NCI-H187 treated with DMSO at 0.1 percent for 48 hours (cell line): ENCODE measurements around the gene SLC25A46.
"Not testable (repeated sequence)": the region's sequence is repeated elsewhere in the genome, so short reads cannot be mapped to it uniquely, and the experiment has no call there.

Experiments used
- DNase-seq: peaks from one replicate; lab custom pipeline; 2025; lab: John Stamatoyannopoulos, UW

Gene SLC25A46

GRCh38 chr5:110738812-110739651 is at the start of gene SLC25A46:
Gene SLC25A46, plus strand, starts transcription at chr5:110739007. Its CDS starts 113 bp downstream, at chr5:110739120.
- peak; percentile 49 for DNase-seq

- not testable (repeated sequence) for DNase-seq
These were observed 48.2 kb upstream of the SLC25A46 start for GRCh38 chr5:110690587-110690986.

- not testable (repeated sequence) for DNase-seq
These were observed 46.1 kb upstream of the SLC25A46 start for GRCh38 chr5:110692669-110693068.

DNA sequence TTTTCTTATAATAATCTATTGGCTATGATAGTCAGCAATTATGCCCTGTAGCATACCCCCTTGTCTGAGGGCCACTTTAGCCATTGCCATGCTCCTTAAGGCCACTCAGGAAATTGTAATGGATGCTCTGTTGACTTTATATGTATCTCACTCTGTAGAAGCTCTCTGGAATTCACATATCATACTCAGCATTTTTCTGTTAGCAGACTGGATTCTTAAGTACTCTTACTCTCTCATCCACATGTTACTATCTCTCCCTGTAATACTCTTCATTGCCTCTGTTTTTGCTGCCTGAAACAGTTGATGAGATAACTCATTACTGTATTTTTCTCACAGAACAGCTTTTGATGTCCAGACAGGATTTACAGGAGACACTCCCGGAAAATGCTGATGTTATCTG is 36.5 kb upstream of the SLC25A46 start:
- no peak for DNase-seq

DNA sequence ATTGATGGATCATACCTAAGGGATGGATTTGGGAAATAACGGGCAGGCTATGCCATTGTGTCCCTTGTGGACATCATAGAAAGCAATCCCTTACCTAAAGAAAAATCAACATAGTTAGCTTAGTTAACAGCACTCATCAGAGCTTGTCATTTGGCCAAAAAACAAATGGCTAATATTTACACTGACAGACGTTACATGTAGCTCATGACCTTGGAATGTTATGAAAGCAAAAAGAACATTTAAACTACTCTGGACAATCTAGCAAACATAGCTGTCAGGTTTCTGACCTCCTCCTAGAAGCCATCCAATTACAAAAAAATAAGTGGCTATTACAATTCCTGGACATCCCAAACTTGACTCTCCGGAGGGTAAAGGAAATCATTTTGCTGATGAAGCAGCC is 36.1 kb upstream of the SLC25A46 start:
- no peak for DNase-seq

DNA sequence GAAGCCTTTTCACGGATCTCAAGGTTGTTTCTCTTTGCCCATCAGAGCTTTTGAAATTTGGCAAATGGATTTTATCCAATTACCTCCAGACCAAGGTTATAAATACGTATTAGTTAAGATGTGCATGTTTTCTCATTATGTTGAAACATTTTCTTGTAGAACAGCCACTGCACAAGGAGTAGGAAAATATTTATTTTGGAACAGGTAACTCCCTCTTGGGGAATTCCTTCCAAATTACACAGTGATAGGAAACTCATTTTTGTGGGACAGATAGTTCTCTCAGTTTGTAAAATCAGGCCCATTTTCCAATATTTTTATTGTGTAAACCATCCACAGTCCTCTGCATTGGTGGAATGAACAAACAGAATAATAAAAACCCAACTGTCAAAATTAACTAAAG is 35.3 kb upstream of the SLC25A46 start:
- DNase-seq: no peak

GRCh38 chr5:110705349-110705748 is 33.5 kb upstream of the SLC25A46 start:
- DNase-seq: no peak

DNA sequence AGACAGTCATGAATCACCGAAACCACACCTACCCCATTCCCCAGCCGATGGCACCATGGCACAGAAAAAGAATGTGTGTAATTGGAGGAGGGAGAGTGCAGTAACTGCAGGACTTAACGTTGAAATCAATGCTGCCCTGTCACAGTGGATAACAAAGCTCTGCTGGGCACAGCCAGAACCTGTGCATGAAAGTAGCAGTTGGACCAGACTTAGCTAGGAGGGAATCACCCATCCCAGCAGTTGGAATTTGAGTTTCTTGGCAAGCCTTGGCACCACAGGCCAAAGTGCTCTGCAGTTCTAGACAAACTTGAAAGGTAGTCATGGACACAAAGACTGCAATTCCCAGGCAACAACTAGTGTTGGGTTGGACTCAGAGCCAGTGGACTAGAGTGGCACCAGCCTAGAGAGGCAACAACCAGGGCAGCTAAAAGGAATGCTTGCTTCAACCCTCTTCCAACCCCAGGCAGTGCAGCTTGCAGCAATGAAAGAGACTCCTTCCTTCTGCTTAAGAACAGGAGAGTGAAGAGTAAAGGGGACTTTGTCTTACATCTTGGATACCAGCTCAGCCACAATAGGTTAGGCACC is 31.5 kb upstream of the SLC25A46 start:
- DNase-seq: no peak

- DNase-seq: no peak
These were observed 22.3 kb upstream of the SLC25A46 start for GRCh38 chr5:110716247-110717245.

DNA sequence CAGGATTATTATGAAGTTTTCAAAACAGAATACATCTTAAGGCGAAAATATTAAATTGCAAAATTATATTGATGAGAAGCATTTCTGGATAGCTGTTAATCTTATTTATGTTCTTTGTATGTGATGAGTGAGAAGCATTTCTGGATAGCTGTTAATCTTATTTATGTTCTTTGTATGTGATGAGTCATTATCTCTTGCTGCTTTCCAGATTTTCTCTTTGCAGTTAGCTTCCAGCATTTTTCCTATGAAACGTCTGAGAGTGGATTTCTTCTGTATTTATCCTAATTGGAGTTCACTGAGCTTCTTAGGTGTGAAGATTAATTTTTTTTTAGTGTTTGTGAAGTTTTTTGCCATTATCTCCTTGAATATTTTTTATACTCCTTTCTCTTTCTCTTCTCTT is 20.5 kb upstream of the SLC25A46 start:
- DNase-seq: no peak

DNA sequence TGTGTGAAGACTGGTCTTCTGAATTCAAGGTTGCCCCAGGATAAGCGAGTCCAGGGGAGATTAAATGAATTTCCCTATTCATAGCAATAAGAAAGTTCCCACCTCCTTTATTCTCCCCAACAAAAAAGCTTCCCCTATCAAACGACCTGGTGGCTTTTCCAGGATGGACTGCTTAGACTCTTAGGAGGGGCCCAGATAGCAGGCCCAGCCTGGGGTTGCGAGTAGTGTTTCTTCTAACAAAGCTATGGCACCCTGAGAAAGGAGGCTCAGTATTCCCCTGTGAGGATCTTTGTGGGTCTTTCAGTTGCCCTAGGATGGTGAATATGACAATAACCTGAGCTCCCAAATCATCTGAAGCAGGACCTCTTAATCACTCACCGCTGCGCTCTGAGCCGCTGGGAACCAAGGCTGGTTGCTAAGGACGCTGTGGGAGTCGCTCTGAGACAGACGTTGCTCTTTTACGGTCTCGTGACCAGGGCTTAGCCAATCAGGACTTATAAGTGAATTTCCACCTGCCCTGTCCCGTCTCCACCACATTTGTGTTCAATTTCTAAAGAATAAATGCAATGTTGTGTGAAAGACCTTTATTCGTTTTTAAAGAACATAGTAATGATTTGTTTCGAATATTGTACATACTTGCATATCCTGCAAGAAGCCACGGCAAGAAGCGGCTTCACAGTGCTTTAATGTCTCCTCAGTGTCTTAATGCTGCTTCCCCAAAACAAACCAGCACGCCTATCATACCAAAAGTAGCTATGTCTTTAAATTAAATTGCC is 12.4 kb upstream of the SLC25A46 start, which contains the start of gene TMEM232:
TSS of gene TMEM232 (minus strand) at position 423 of the 776 bp plus-strand sequence. CDS start 59,319 bp downstream, outside the sequence.
- peak; percentile 39 for DNase-seq

- no peak for DNase-seq
These were observed 11.8 kb upstream of the SLC25A46 start for GRCh38 chr5:110727025-110727314.

- DNase-seq: not testable (repeated sequence)
These were observed 7.3 kb upstream of the SLC25A46 start for GRCh38 chr5:110731499-110731898.

DNA sequence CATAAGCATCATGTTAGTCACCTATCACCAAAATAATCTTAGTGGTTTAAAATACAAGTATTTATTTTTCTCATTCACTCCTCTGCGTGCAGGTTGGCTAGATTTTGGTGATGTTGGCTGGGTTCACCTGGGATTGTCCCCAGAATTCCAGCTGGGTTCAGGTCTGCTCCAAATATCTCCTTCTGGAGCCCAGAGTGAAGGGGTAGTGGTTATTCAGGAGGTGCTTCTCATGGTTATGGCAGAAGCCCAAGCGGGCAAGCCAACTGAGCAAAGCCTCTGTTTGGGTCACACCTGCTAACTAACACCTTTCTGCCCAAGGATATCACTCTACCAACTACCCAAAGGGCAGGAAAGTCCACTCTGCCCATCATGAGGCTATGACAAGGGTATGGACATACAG is 4.7 kb upstream of the SLC25A46 start:
- DNase-seq: no peak

GRCh38 chr5:110735556-110735955 is 3.3 kb upstream of the SLC25A46 start:
- no peak for DNase-seq

DNA sequence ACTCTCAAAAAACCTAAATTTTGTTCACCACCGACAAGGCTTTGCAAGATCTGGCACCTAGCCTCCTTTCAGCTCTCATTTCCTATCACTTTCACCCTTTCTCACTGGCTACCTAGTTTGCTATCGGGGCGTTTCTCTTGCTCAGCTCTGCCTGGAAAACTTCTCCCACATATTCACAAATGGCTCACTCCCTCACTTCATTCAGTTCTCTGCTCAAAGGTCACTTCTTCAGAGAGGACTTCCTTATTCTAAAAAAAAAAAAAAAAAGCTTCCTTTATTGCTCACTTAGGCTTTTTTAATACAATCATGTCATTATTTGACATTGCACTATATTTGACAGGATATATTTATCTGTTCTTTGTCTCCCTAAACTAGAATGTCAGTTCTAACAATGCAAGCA is 2.1 kb upstream of the SLC25A46 start:
- no peak for DNase-seq

DNA sequence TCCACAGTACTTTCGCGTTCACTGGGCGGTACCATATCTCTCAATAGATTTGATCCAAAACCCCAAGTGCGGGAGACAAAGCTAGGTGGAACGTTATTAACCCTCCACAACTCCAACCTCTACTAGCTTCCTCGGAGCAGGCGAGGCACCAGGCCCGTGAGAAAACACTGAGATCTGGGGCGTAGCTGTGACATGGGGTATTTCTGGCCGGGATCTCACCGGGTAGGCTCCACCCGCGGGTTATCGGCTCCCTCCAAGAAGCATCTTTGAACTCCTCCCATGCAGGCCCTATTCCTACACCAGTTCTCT is 350 bp upstream of the SLC25A46 start:
- DNase-seq: no peak

- DNase-seq: no peak
These were observed 13.3 kb downstream of the SLC25A46 start for GRCh38 chr5:110751902-110752762.

GRCh38 chr5:110752953-110753352 is 14.1 kb downstream of the SLC25A46 start:
- no peak for DNase-seq

- DNase-seq: no peak
These were observed 14.8 kb downstream of the SLC25A46 start for GRCh38 chr5:110753600-110753999.

DNA sequence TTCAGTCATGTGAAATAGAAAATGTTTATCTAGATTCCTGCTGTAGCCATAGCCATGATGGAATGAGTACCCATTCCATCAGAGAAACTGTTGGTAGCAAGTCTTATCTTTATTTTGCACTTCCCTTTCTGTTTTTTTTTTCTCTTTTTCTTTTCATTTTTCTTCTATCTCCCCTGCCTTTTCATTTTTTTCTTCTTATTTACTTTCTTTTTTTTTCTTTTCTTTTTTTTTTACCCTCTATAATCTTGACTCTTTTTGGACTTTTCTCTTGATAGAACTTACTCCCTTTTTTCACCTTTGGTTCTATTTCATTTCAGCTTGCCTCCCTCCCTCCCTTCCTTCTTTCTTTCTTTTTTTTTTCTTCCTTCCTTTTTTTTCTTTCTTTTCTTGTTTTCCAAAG is 15.4 kb downstream of the SLC25A46 start:
- DNase-seq: no peak
